Nephron (organoid): ENCODE data around the gene CORO2B.

Experiments
- H3K27ac Mint-ChIP-seq, 3 experiments: 2 replicates each; pipeline ENCODE4 v1.8.0; 2020; ENCODE audit warnings: mixed read lengths in 3 of 3, mild to moderate bottlenecking in 2 of 3, moderate library complexity in 1 of 3
- H3K27me3 Mint-ChIP-seq: 2 replicates; pipeline ENCODE4 v1.8.0; 2021; ENCODE audit warnings: low read depth, mild to moderate bottlenecking, moderate library complexity, mixed read lengths
- H3K36me3 Mint-ChIP-seq: 2 replicates; pipeline ENCODE4 v1.8.0; 2020; ENCODE audit warnings: low read depth, mixed read lengths
- H3K4me1 Mint-ChIP-seq: 2 replicates; pipeline ENCODE4 v1.8.0; 2020; ENCODE audit warnings: mixed read lengths
- H3K4me3 Mint-ChIP-seq, 3 experiments: 2 replicates each; pipeline ENCODE4 v1.8.0; 2020; ENCODE audit warnings: mild to moderate bottlenecking in 3 of 3, mixed read lengths in 3 of 3, moderate library complexity in 2 of 3
- H3K9me3 Mint-ChIP-seq: 2 replicates; pipeline ENCODE4 v1.8.0; 2020; ENCODE audit warnings: mixed read lengths
- CTCF ChIP-seq, 3 experiments: fragments of 200-600 bp; sonication (generic); IDR thresholded peaks; one replicate each; pipeline ENCODE4 v1.5.0; 2021; ENCODE audit warnings: antibody characterized with exemption in 3 of 3; ENCODE audit not compliant: unreplicated experiment in 3 of 3

The CORO2B gene

GRCh38 chr15:68614286-68615035, 35.7 kb downstream of the CORO2B start:
- Mint-ChIP-seq H3K9me3 (no peaks in the 10 kb centered on the region), H3K27me3 (no peaks in the 10 kb centered on the region), H3K36me3 (no peaks in the 10 kb centered on the region), H3K4me3 (peak overlapping the region in 2 of 3 experiments; percentile 11 to 43), H3K27ac (peak overlapping the region; percentile 75 to 84 (median 80)), H3K4me1 (peaks cover 45% of the 10 kb centered on the region)
- TF ChIP-seq CTCF (IDR thresholded peaks at IDR 0.05; ENCODE audit: unreplicated experiment in 3 of 3) = no peak

- Mint-ChIP-seq H3K4me1 (peaks cover 47% of the 10 kb centered on the region), H3K9me3 (no peaks in the 10 kb centered on the region), H3K36me3 (no peaks in the 10 kb centered on the region), H3K27me3 (no peaks in the 10 kb centered on the region), H3K4me3 (no peak overlapping the region), H3K27ac (peak overlapping the region; percentile 75 to 84 (median 80))
- TF ChIP-seq CTCF (IDR thresholded peaks at IDR 0.05; ENCODE audit: unreplicated experiment in 3 of 3) = no peak
Measured at GRCh38 chr15:68615301-68615700, 36.5 kb downstream of the CORO2B start.

- no peaks in the 10 kb centered on the region for H3K27me3 Mint-ChIP-seq
- no peak for TF ChIP-seq CTCF (IDR thresholded peaks at IDR 0.05; ENCODE audit: unreplicated experiment in 3 of 3)
- peak overlapping the region in 2 of 3 experiments; percentile 84 to 86 for H3K27ac Mint-ChIP-seq
- H3K9me3 Mint-ChIP-seq = no peaks in the 10 kb centered on the region
- no peaks in the 10 kb centered on the region for H3K36me3 Mint-ChIP-seq
- no peak overlapping the region for H3K4me3 Mint-ChIP-seq
- H3K4me1 Mint-ChIP-seq = peaks cover 47% of the 10 kb centered on the region
Measured at GRCh38 chr15:68615811-68616210, 37.0 kb downstream of the CORO2B start.

GRCh38 chr15:68616397-68616796, 37.6 kb downstream of the CORO2B start:
- Mint-ChIP-seq H3K27me3 (no peaks in the 10 kb centered on the region), H3K4me1 (peaks cover 53% of the 10 kb centered on the region), H3K9me3 (no peaks in the 10 kb centered on the region), H3K36me3 (no peaks in the 10 kb centered on the region), H3K4me3 (no peak overlapping the region), H3K27ac (peak overlapping the region; percentile 46 to 86 (median 84))
- TF ChIP-seq CTCF (IDR thresholded peaks at IDR 0.05; ENCODE audit: unreplicated experiment in 3 of 3) = no peak

- TF ChIP-seq CTCF (IDR thresholded peaks at IDR 0.05; ENCODE audit: unreplicated experiment in 3 of 3) = no peak
- peak overlapping the region; percentile 46 to 86 (median 84) for H3K27ac Mint-ChIP-seq
Measured at GRCh38 chr15:68617001-68617400, 38.2 kb downstream of the CORO2B start.

GRCh38 chr15:68617777-68618176, 39.0 kb downstream of the CORO2B start:
- Mint-ChIP-seq H3K4me3 (no peak overlapping the region), H3K4me1 (peaks cover 59% of the 10 kb centered on the region), H3K9me3 (no peaks in the 10 kb centered on the region), H3K27me3 (peaks cover 4% of the 10 kb centered on the region), H3K27ac (peak overlapping the region; percentile 7 to 86 (median 84)), H3K36me3 (no peaks in the 10 kb centered on the region)
- no peak for TF ChIP-seq CTCF (IDR thresholded peaks at IDR 0.05; ENCODE audit: unreplicated experiment in 3 of 3)

More at GRCh38 chr15:68617001-68617400, 38.2 kb downstream of the CORO2B start:
- peaks cover 2% of the 10 kb centered on the region for H3K27me3 Mint-ChIP-seq
- no peak overlapping the region for H3K4me3 Mint-ChIP-seq
- no peaks in the 10 kb centered on the region for H3K9me3 Mint-ChIP-seq
- peaks cover 57% of the 10 kb centered on the region for H3K4me1 Mint-ChIP-seq
- no peaks in the 10 kb centered on the region for H3K36me3 Mint-ChIP-seq
